ENCODE measurements around the gene PRMT2.

DNA sequence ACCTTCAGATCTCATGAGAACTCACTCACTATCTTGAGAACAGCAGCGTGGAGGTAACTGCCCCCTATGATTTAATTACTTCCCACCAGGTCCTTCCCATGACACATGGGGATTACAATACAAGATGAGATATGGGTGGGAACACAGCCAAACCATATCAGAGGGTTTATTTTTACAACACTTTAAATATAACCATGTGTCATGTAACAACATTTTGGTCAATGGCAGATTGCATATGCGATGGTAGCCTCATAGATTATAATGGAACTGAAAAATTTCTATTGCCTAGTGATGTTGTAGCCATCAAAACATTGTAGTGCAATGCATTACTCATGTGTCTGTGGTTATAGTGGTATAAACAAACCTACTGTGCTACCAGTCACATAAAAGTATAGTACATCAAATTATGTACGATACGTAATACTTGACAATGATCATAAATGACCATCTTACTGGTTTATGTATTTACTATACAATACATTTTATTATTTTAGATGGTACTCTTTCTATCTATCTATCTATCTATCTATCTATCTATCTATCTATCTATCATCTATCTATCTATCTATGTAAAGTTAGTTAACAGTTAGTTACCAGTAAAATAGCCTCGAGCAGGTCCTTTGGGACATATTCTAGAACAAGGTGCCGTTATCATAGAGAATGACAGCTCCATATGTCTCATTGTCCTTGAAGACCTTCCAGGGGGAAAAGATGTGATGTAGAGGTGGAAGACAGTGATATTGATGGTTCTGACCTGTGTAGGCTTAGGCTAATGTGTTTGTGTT lies 18.0 kb upstream of the PRMT2 start:
- TF ChIP-seq, protein P1, sequence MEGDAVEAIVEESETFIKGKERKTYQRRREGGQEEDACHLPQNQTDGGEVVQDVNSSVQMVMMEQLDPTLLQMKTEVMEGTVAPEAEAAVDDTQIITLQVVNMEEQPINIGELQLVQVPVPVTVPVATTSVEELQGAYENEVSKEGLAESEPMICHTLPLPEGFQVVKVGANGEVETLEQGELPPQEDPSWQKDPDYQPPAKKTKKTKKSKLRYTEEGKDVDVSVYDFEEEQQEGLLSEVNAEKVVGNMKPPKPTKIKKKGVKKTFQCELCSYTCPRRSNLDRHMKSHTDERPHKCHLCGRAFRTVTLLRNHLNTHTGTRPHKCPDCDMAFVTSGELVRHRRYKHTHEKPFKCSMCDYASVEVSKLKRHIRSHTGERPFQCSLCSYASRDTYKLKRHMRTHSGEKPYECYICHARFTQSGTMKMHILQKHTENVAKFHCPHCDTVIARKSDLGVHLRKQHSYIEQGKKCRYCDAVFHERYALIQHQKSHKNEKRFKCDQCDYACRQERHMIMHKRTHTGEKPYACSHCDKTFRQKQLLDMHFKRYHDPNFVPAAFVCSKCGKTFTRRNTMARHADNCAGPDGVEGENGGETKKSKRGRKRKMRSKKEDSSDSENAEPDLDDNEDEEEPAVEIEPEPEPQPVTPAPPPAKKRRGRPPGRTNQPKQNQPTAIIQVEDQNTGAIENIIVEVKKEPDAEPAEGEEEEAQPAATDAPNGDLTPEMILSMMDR (IDR thresholded peaks at IDR 0.05; ENCODE audit: insufficient read depth, low read length): no peak
- TF ChIP-seq POLR2AphosphoS5 (IDR thresholded peaks at IDR 0.05; ENCODE audit: low read depth): no peak
